HCT116 (cell line): ENCODE measurements around the gene XRN1.
"Not testable (repeated sequence)": the region's sequence is repeated elsewhere in the genome, so short reads cannot be mapped to it uniquely, and the experiment has no call there.

Source experiments
- CBX3 ChIP-seq: IDR thresholded peaks from 2 replicates; pipeline ENCODE4 v1.6.1; 2012; ENCODE audit warnings: low read depth
- CEBPB ChIP-seq: IDR thresholded peaks from 2 replicates; pipeline ENCODE4 v1.6.1; 2012; ENCODE audit warnings: low read depth
- CTCF ChIP-seq, 3 experiments: fragments of 200-600 bp in 1 of 3; sonication (generic) in 1 of 3; IDR thresholded peaks in 2 of 3; conservative IDR thresholded peaks in 1 of 3; 2 replicates each; pipeline ENCODE4 v1.5.1; 2012 to 2017; ENCODE audit warnings: low read depth in 2 of 3, low read length in 2 of 3, antibody characterized with exemption in 1 of 3, borderline replicate concordance in 1 of 3, control low read depth in 1 of 3, mild to moderate bottlenecking in 1 of 3, mixed read lengths in 1 of 3, mixed run types in 1 of 3, moderate library complexity in 1 of 3; ENCODE audit not compliant: insufficient read depth in 1 of 3
- EGR1 ChIP-seq: IDR thresholded peaks from 2 replicates; pipeline ENCODE4 v1.6.1; 2012; ENCODE audit warnings: low read depth
- ELF1 ChIP-seq: IDR thresholded peaks from 2 replicates; pipeline ENCODE4 v1.6.1; 2012; ENCODE audit warnings: low read depth, borderline replicate concordance
- EZH2 ChIP-seq: fragments of 200-600 bp; sonication (generic); IDR thresholded peaks from 2 replicates; pipeline ENCODE4 v1.6.1; 2017; ENCODE audit warnings: antibody characterized with exemption, mixed run types
- EZH2phosphoT487 ChIP-seq: fragments of 200-600 bp; IDR thresholded peaks from 2 replicates; pipeline ENCODE4 v1.6.1; 2018; ENCODE audit warnings: antibody characterized with exemption, borderline replicate concordance
- POLR2A ChIP-seq: IDR thresholded peaks from 2 replicates; pipeline ENCODE4 v1.7.0; 2011; ENCODE audit warnings: borderline replicate concordance; ENCODE audit not compliant: insufficient read depth, insufficient read length; ENCODE audit errors: extremely low read depth
- POLR2AphosphoS5 ChIP-seq: IDR thresholded peaks from 2 replicates; pipeline ENCODE4 v1.6.1; 2011; ENCODE audit warnings: mild to moderate bottlenecking, low read depth, low read length, moderate library complexity
- RAD21 ChIP-seq: IDR thresholded peaks from 2 replicates; pipeline ENCODE4 v1.6.1; 2012; ENCODE audit warnings: low read depth, mild to moderate bottlenecking
- TF ChIP-seq, protein P1 (sequence below): IDR thresholded peaks from 2 replicates; pipeline ENCODE4 v1.6.1; 2011; ENCODE audit warnings: mild to moderate bottlenecking, low read length, moderate library complexity; ENCODE audit not compliant: insufficient replicate concordance; ENCODE audit errors: extremely low read depth

GRCh38 chr3:142438096-142438495 is 9.7 kb downstream of the XRN1 start:
- TF ChIP-seq POLR2A; CEBPB; CTCF (IDR thresholded peaks at IDR 0.05 in 2 of 3, conservative IDR thresholded peaks at IDR 0.05 in 1 of 3; ENCODE audit: borderline replicate concordance in 1 of 3, insufficient read depth in 1 of 3, low read depth in 2 of 3, low read length in 2 of 3); EGR1; CBX3; EZH2; POLR2AphosphoS5; EZH2phosphoT487; RAD21; ELF1: not testable (repeated sequence)
- TF ChIP-seq, protein P1, sequence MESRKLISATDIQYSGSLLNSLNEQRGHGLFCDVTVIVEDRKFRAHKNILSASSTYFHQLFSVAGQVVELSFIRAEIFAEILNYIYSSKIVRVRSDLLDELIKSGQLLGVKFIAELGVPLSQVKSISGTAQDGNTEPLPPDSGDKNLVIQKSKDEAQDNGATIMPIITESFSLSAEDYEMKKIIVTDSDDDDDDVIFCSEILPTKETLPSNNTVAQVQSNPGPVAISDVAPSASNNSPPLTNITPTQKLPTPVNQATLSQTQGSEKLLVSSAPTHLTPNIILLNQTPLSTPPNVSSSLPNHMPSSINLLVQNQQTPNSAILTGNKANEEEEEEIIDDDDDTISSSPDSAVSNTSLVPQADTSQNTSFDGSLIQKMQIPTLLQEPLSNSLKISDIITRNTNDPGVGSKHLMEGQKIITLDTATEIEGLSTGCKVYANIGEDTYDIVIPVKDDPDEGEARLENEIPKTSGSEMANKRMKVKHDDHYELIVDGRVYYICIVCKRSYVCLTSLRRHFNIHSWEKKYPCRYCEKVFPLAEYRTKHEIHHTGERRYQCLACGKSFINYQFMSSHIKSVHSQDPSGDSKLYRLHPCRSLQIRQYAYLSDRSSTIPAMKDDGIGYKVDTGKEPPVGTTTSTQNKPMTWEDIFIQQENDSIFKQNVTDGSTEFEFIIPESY, result not testable (repeated sequence)
